ENCODE results near the gene PHF19. TPM values are rescaled to one million over a fixed set of nuclear protein-coding genes. Genes with fewer than 3 reads are reported as not detected.

PHF19 gene
- total and polyA plus RNA-seq, 5 donors: 16.0 to 21.3 (median 19.3) TPM

DNA sequence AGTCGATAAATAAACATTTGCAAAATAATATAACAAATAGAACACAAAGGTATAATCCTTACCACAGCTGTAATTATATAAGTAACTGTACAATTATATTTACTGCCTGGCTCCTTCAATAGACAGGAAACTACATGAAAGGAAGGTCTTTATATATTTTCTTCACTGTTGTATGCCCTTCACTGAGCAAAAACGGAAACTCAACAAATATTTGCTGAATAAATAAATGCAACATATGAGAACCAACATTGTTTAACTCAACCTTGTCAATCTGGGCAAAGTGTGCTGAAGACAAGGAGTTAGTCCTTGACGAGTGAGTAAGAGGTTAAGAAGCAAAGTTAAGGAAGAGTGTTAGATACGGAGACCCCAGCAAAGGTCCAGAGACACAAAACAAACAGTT, 56.9 kb downstream of the PHF19 start:
- H3K9me3 ChIP-seq (ENCODE audit: control insufficient read depth, low read length): no peaks in the 10 kb centered on the region
- DNase-seq: no peak
- no peaks in the 10 kb centered on the region for H3K27me3 ChIP-seq (ENCODE audit: control insufficient read depth, insufficient read depth)
- no peaks in the 10 kb centered on the region for H3K4me1 ChIP-seq (ENCODE audit: control insufficient read depth, insufficient read depth, low read length)
- no peak overlapping the region for H3K4me3 ChIP-seq (ENCODE audit: low read length)
- H3K27ac ChIP-seq (ENCODE audit: low read length): no peak overlapping the region
- WGBS: 92% methylated on average over 4 of the region's 4 CpGs
- intact Hi-C loops (cut with DNase I): no loop called here
- no peak for ATAC-seq

DNA sequence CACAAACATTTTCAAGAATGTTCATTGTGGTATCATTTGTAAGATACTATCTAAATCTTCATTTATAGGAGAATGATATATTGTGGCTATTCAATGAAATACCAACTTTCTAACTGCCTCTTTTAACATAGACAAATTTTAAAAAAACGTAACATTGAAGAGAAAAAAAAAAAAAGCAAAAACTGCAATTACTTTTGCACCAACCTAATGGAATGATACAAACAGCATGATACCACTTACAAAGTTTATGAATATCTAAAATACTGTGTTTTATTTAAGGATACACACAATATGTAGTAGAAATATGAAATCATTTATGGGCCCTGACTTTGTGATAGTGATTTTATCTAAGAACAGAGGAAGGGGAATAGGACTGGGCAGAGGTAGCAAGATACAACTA, 58.4 kb downstream of the PHF19 start:
- Histone ChIP-seq H3K4me1 (ENCODE audit: control insufficient read depth, insufficient read depth, low read length) (no peaks in the 10 kb centered on the region), H3K27ac (ENCODE audit: low read length) (no peak overlapping the region), H3K4me3 (ENCODE audit: low read length) (no peak overlapping the region), H3K27me3 (ENCODE audit: control insufficient read depth, insufficient read depth) (no peaks in the 10 kb centered on the region), H3K9me3 (ENCODE audit: control insufficient read depth, low read length) (no peaks in the 10 kb centered on the region)
- intact Hi-C loops (cut with DNase I): no loop called here
- no peak for ATAC-seq
- 90% methylated on average over 1 of the region's 1 CpG for WGBS
- no peak for DNase-seq

- DNase-seq (no peak), ATAC-seq (no peak)
- no peak overlapping the region for H3K27ac ChIP-seq (ENCODE audit: low read length)
- H3K4me1 ChIP-seq (ENCODE audit: control insufficient read depth, insufficient read depth, low read length): no peaks in the 10 kb centered on the region
- H3K9me3 ChIP-seq (ENCODE audit: control insufficient read depth, low read length): no peaks in the 10 kb centered on the region
- intact Hi-C loops (cut with DNase I): no loop called here
- 94% methylated on average over 4 of the region's 4 CpGs for WGBS
- H3K27me3 ChIP-seq (ENCODE audit: control insufficient read depth, insufficient read depth): no peaks in the 10 kb centered on the region
- H3K4me3 ChIP-seq (ENCODE audit: low read length): no peak overlapping the region
These were observed 61.9 kb downstream of the PHF19 start for GRCh38 chr9:120815075-120815474.

- Histone ChIP-seq H3K27ac (ENCODE audit: low read length) (no peak overlapping the region), H3K9me3 (ENCODE audit: control insufficient read depth, low read length) (peaks cover 2% of the 10 kb centered on the region), H3K27me3 (ENCODE audit: control insufficient read depth, insufficient read depth) (no peaks in the 10 kb centered on the region), H3K4me3 (ENCODE audit: low read length) (no peak overlapping the region), H3K4me1 (ENCODE audit: control insufficient read depth, insufficient read depth, low read length) (no peaks in the 10 kb centered on the region)
- intact Hi-C loops (cut with DNase I): no loop called here
- no peak for ATAC-seq
- no peak for DNase-seq
These were observed 68.1 kb downstream of the PHF19 start for GRCh38 chr9:120808931-120809330.

DNA sequence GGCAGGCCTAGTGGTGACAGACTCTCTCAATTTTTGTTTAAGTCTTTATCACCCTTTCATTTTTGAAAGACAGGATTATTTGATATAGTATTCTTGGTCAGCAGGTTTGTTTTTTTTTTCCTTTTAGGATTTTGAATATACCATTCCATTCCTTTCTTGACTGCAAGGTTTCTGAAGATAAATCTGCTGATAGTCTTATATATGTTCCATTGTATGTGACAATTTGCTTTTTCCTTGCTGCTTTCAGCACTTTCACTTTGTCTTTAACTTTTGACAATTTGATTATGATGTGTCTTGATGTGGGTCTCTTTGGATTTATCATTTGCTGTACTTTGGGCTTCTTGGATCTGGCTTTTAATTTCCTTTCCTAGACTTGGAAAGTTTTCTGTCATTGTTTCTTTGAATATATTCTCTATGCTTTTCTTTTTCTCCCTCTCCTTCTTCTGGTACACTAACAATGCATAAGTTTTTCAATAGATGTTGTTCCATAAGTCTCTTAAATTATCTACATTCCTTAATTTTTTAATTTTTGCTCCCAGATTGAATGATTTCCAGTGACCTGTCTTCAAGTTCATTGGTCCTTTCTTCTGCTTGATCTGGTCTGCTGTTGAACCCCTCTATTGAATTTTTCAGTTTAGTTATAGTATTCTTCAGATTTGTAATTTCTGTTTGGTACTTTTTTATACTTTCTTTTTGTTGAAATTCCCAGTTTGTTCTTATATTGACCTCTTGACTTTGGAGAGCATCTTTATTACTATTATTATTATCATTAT, 69.2 kb downstream of the PHF19 start:
- intact Hi-C loops (cut with DNase I): no loop called here
- peaks cover 2% of the 10 kb centered on the region for H3K9me3 ChIP-seq (ENCODE audit: control insufficient read depth, low read length)

More for the DNA sequence above, 69.2 kb downstream of the PHF19 start:
- ATAC-seq (no peak), DNase-seq (no peak)
- Histone ChIP-seq H3K27ac (ENCODE audit: low read length) (no peak overlapping the region), H3K4me3 (ENCODE audit: low read length) (no peak overlapping the region), H3K4me1 (ENCODE audit: control insufficient read depth, insufficient read depth, low read length) (no peaks in the 10 kb centered on the region), H3K27me3 (ENCODE audit: control insufficient read depth, insufficient read depth) (no peaks in the 10 kb centered on the region)

Other genes with a start within 250 kb of the PHF19 start
- 10 to 100 TPM; 11.5 to 15.1 (median 13.7) TPM for gene MEGF9, start 162.7 kb downstream of the PHF19 start, total RNA-seq
- 6.2 TPM for gene MEGF9, start 162.7 kb downstream of the PHF19 start, polyA plus RNA-seq
- gene FBXW2, start 83.8 kb downstream of the PHF19 start, total RNA-seq: 10 to 100 TPM; 44.5 to 52.5 (median 47.3) TPM
- 13.9 TPM for gene FBXW2, start 83.8 kb downstream of the PHF19 start, polyA plus RNA-seq
- 10 to 100 TPM; 16.6 to 26.0 (median 22.7) TPM for gene PSMD5, start 34.3 kb downstream of the PHF19 start, total RNA-seq
- 8.7 TPM for gene PSMD5, start 34.3 kb downstream of the PHF19 start, polyA plus RNA-seq
- gene TRAF1, start 49.6 kb upstream of the PHF19 start, total RNA-seq: 1 to 10 TPM; 4.1 to 6.1 (median 5.1) TPM
- gene TRAF1, start 49.6 kb upstream of the PHF19 start, polyA plus RNA-seq: 3.9 TPM
- gene C5, start 173.1 kb upstream of the PHF19 start, total RNA-seq: 1 to 10 TPM in 3 of 4 donors, under 1 TPM in 1; 0.67 to 1.9 (median 1.5) TPM
- gene C5, start 173.1 kb upstream of the PHF19 start, polyA plus RNA-seq: 0.97 TPM
- gene CNTRL, start 197.8 kb upstream of the PHF19 start, total RNA-seq: 1 to 10 TPM; 5.4 to 6.4 (median 5.4) TPM
- gene CNTRL, start 197.8 kb upstream of the PHF19 start, polyA plus RNA-seq: 3.4 TPM

Data from right cardiac atrium (tissue), 5 donors.